ENCODE data around the gene PHLDB3.

- TF ChIP-seq EP300 (IDR thresholded peaks at IDR 0.05) (no peak), POLR2AphosphoS5 (IDR thresholded peaks at IDR 0.05) (peak in 1 of 2 donors; percentile 33), POLR2A (IDR thresholded peaks at IDR 0.05; ENCODE audit: low read depth) (no peak)
- TF ChIP-seq, protein P1, sequence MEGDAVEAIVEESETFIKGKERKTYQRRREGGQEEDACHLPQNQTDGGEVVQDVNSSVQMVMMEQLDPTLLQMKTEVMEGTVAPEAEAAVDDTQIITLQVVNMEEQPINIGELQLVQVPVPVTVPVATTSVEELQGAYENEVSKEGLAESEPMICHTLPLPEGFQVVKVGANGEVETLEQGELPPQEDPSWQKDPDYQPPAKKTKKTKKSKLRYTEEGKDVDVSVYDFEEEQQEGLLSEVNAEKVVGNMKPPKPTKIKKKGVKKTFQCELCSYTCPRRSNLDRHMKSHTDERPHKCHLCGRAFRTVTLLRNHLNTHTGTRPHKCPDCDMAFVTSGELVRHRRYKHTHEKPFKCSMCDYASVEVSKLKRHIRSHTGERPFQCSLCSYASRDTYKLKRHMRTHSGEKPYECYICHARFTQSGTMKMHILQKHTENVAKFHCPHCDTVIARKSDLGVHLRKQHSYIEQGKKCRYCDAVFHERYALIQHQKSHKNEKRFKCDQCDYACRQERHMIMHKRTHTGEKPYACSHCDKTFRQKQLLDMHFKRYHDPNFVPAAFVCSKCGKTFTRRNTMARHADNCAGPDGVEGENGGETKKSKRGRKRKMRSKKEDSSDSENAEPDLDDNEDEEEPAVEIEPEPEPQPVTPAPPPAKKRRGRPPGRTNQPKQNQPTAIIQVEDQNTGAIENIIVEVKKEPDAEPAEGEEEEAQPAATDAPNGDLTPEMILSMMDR (IDR thresholded peaks at IDR 0.05): peak; percentile 93 to 98 (median 96)
These were observed 57.6 kb downstream of the PHLDB3 start for GRCh38 chr19:43446746-43447489.
